ENCODE results near the gene MSL3. TPM values are rescaled to one million over a fixed set of nuclear protein-coding genes. Genes with fewer than 3 reads are reported as not detected.

The MSL3 gene
- total RNA-seq, 1 donor from 2014 or later, result 18.1 TPM

DNA sequence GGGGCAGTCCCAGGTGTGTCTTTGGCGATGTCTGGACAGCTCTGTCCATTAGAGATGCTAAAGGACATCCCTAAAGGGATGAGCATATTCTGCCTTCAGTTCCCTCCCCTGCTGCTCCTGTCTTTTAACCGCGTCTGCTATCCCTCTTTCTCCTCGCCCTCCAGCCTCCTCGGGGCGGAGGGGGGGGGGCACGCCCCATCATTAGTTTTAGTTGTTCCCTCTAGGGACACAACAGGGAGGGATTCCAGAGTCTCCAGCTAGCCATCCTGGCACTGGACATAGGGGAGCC lies 1.1 kb downstream of the MSL3 start:
- peak in 1 of 2 donors; percentile 3 for DNase-seq (ENCODE audit: low read depth in 2 of 2)

- peak; percentile 93 to 95 for DNase-seq (ENCODE audit: low read depth in 2 of 2)
Measured at GRCh38 chrX:11759461-11760311, 1.6 kb downstream of the MSL3 start.

DNA sequence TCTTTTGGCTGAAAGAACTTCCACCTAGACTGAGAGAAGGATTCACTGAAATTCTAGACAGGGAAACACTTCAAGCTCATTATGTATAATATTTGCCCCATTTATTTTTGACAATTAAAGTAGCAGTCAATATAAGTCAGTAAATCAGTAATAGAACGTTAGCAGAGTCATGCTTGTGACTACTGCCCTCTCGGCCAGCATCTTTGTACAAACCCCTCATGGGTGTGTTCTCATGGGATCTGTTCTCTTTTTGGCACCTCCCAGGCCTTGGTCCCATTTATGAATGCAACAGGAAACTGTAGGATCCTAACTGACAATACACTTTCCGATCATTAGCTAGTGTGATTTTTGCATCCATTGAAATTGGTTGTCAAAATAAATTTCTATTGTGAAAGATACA lies 2.9 kb downstream of the MSL3 start:
- DNase-seq (ENCODE audit: low read depth in 2 of 2), result peak in 1 of 2 donors; percentile 5

DNA sequence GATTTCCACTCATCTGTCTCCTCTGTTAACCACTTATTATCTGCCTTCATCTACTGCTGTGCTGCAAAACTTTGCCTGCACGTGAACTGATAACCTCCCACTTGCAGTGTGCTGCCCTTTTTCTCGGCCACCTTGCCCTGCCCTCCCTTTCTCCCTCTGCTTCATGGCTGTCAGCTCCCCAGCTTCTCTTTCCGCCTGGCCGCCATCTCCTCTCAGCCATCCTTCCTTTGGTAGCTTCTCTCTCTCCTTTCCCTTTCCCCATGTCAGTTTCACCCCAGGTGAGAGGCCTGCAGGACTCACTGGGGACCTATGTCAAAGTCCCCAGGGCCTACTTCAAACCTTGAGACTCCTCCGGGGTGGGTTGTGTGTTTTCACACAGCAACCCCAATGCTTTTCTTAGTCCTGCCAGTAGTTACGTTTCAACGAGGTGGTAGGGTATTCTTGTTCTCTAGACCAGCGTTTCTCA lies 6.6 kb downstream of the MSL3 start:
- no peak for DNase-seq (ENCODE audit: low read depth in 2 of 2)

DNA sequence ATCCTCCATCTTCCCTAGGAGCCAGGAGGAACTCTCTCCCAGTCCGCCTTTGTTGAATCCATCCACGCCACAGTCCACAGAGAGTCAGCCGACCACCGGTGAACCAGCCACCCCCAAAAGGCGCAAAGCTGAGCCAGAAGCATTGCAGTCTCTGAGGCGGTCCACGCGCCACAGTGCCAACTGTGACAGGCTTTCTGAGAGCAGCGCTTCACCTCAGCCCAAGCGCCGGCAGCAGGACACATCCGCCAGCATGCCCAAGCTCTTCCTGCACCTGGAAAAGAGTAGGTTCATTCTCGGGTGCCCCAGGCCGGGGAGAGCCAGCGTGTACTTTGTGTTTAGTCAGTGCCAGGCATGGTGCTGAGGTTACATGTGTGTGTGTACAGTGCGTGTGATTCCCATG lies 7.4 kb downstream of the MSL3 start:
- DNase-seq (ENCODE audit: low read depth in 2 of 2), result no peak

GRCh38 chrX:11766487-11766886 lies 8.4 kb downstream of the MSL3 start:
- DNase-seq (ENCODE audit: low read depth in 2 of 2), result no peak

DNA sequence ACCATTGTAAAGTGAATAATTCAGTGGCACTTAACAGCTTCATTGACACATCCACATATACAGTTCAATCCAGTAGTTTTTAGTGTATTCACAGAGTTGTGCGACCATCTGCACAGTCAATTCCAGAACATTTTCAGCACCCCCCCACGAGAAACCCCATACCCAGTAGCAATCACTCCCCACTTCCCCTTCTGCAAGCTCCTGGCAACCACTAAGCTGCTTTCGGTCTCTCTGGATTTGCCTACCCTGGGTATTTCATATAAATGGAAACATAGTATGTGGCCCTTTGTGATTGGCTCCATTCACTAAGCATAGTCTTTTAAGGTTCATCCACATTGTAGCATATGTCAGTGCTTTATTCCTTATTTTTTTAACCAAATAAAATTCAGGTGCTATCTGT lies 10.0 kb downstream of the MSL3 start:
- DNase-seq (ENCODE audit: low read depth in 2 of 2), result no peak

DNA sequence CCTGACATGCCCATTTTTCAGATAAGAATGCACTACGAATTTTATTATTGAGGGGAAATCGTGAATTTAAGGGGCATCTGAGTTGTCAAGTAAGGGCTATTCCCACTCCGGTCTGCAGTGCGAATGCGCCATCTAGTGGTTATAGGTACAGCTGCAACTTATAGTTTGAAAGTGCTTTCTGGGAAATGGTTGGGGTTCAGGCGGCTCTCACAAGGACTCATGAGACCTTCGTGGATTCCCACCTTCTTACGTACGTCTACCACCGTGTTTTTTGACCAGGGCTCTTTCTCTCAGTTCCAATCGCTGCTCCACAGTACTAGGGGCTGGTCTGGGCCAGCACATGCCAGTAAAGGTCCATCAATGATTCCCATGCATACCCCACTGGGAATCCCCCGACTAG lies 12.3 kb downstream of the MSL3 start:
- DNase-seq (ENCODE audit: low read depth in 2 of 2), result peak; percentile 71 to 74

DNA sequence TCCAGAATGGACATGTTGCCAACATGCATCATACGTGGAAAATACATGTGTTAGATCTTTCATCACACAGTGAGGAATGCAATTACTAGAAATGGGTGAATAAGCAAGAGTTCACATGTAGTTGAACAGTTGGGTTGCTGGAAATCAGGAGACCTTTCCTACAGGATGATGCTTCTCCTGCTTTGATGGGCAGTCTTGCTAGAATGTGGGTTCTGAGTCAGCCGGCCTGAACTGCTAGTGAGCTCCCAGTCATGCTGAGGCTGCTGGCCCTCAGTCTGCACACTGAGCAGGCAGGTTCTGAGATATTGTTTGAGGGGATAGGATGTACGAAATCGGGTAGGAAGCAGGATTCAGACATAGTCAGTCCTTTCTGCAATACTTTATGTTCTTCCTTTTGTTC lies 20.2 kb downstream of the MSL3 start:
- DNase-seq (ENCODE audit: low read depth in 2 of 2), result no peak

DNA sequence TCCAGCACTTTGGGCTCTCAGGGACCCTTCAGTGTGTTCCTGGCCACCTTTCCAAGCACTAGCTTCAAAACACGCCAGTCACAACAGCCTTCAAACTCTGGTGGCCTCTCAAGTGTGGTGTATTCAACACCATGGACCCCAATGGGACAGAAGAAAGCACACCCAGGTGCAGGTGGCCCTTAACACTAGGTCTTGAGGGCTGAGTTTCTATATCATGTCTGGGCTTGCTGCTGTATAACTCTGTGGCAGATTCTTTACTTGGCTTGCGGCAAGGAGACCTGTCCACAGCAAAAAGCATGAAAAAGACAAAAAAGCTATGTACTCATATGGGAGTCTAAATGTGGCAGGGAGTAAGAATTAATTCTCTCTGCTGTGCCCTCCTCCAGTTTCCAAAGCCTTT lies 23.1 kb downstream of the MSL3 start:
- DNase-seq (ENCODE audit: low read depth in 2 of 2), result no peak

GRCh38 chrX:11781734-11782370 lies 23.8 kb downstream of the MSL3 start:
- DNase-seq (ENCODE audit: low read depth in 2 of 2), result no peak

GRCh38 chrX:11784543-11784942 lies 26.5 kb downstream of the MSL3 start:
- no peak for DNase-seq (ENCODE audit: low read depth in 2 of 2)

DNA sequence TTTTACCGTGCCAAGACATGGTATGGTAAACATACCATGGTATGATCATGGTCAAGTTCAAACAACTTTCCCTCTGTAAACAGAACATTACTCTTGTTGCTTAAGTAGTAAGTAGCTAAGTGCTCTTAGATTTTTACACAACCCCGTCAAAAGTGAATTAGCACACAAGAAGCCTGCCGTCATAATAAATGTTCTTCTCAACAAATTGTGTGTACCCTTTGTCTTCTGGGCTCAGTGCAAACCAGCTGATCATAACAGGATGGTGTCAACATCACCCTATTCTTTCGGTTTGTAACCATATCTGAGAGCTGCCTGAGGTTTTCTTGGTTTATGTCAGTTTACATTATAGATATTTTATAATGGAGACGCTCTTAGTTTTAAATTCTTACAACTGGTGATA lies 28.8 kb downstream of the MSL3 start:
- DNase-seq (ENCODE audit: low read depth in 2 of 2), result no peak

DNA sequence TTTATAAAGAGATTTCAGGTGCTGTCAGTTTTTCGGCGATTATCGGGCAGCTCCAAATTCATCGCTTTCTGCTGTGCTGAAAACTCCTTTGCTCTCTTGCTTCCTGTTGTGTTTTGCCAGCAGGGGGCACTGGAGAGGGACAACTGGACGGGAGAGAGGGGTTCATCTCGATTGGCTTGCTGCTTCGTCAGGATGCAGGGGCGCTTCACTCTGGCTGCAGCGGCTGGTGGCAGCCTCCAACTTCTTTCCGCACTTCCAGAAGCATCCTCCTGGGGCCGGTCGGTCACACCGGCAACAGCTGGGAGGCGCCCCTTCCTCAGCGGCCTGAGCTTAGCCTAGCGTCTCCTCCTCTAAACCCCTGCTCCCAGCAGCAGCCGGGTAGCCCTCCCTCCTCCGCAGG lies 29.5 kb downstream of the MSL3 start:
- peak; percentile 46 to 62 for DNase-seq (ENCODE audit: low read depth in 2 of 2)

DNA sequence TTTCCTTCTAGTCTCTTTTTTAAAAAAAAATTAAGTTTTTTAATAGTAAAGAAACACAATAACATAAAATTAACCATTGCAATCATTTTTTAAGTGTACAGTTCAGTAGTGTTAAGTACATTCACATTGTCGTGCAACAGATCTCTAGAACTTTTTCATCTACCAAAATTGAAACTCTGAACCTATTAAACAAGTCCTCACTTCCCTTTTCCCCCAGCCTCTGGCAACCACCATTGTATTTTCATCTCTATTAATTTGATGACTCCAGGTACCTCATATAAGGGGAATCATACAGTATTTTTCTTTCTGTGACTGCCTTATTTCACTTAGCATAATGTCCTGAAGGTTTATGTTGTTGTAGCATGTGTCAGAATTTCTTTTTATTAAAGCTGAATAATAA lies 31.8 kb downstream of the MSL3 start:
- DNase-seq (ENCODE audit: low read depth in 2 of 2), result no peak

GRCh38 chrX:11791090-11791489 lies 33.1 kb downstream of the MSL3 start:
- DNase-seq (ENCODE audit: low read depth in 2 of 2), result no peak

DNA sequence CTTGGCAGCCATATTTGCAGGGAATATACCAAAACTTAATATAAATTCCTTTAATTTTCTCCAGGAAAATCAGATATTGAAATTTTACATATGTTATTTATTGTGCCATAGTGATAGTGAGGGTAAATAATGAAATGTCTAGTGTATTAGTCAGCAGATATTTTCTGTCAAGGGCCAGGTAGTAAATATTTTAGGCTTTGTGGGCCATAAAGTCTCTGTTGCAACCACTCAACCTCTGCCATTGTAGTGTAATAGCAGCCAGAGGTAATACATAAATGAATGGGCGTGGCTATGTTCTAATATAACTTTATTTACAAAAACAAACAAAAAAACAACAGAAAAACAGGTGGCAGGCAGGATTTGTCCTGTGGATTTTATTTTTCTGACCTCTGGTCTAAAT lies 33.5 kb downstream of the MSL3 start:
- no peak for DNase-seq (ENCODE audit: low read depth in 2 of 2)

GRCh38 chrX:11792461-11793421 lies 34.7 kb downstream of the MSL3 start:
- DNase-seq (ENCODE audit: low read depth in 2 of 2), result peak in 1 of 2 donors; percentile 83

DNA sequence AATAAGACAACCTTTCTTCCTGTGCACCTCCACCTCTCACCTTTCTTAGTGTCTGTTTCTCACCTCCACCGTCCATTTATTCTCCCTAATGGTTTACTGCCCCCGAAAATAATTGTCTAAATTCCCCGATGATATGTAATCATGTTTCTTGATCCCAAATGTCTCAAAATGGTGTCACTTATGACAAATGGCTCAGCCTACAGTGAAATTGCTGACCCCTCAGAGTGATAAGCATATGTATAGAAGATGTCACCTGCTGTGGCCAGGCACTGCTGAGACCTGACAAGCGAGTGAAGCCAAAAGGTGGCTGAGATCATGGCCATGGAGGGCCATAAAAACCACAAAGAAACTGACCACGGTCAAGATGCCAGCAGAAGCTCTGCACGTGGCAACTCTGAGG lies 35.7 kb downstream of the MSL3 start:
- DNase-seq (ENCODE audit: low read depth in 2 of 2), result no peak

DNA sequence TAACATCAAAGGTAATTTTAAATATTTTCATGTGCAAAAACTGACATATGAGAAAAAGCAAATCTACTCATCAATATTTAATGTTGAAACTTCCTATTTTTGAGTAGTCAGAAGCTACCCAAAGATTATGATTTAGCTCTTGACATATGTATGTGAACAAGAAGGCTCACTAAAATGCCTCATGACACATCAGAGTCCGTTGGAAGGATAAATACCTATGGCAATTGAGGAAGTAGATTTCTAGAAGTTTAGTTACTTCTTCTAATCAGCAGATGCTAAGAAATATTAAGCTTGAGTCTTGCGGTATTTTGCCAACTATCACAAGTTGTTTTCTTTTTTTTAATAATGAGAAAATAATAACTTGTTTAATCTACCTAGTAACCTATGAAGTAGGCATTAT lies 55.3 kb downstream of the MSL3 start:
- no peak for DNase-seq (ENCODE audit: low read depth in 2 of 2)

All from lung microvascular endothelial cell (primary cell).